ENCODE results near the gene GRB2.

Gene GRB2

DNA sequence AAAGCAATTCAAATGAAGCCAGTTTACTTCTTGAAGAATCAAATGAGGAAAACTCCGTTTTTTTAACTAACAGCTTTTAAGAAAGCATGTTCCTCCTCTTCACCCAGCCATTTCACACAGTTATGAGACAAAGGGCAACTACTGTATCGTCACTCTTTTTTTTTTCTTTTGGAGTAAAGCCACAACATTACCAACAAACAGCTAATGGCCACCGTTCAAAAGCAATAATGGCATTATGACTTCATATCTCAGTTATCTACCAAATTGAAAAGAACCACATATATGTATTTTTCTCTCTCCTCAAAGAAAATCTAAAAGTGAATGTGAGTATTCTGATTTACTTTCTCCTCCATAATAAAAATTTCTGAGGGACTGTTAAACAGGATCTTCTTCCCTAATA lies 14.5 kb downstream of the GRB2 start:
- Histone ChIP-seq H3K9me2 (replicated peaks; ENCODE audit: insufficient read depth, low read length) (no peaks in the 10 kb centered on the region), H2AFZ (ENCODE audit: low read depth, low read length, severe bottlenecking) (no peak overlapping the region), H3F3A (ENCODE audit: insufficient read depth) (peaks cover 14% of the 10 kb centered on the region), H3K9me3 (ENCODE audit: insufficient read depth, low read length) (no peaks in the 10 kb centered on the region), H4K20me1 (ENCODE audit: low read depth, low read length) (peaks cover 47% of the 10 kb centered on the region; the same call in 1 of the 2 replicates), H3K4me3 (ENCODE audit: insufficient read depth, low read length, poor library complexity, severe bottlenecking) (no peak overlapping the region), H3K9ac (ENCODE audit: low read length) (no peak overlapping the region), H3K36me3 (ENCODE audit: low read length) (peaks cover 28% of the 10 kb centered on the region), H3K27me3 (ENCODE audit: low read length) (no peaks in the 10 kb centered on the region), H3K79me2 (ENCODE audit: insufficient read depth, low read length) (peaks cover 98% of the 10 kb centered on the region), H3K27ac (ENCODE audit: low read depth, low read length) (no peak overlapping the region), H3K4me2 (ENCODE audit: low read depth, low read length, poor library complexity, severe bottlenecking) (no peak overlapping the region)
- TF ChIP-seq, protein P1, sequence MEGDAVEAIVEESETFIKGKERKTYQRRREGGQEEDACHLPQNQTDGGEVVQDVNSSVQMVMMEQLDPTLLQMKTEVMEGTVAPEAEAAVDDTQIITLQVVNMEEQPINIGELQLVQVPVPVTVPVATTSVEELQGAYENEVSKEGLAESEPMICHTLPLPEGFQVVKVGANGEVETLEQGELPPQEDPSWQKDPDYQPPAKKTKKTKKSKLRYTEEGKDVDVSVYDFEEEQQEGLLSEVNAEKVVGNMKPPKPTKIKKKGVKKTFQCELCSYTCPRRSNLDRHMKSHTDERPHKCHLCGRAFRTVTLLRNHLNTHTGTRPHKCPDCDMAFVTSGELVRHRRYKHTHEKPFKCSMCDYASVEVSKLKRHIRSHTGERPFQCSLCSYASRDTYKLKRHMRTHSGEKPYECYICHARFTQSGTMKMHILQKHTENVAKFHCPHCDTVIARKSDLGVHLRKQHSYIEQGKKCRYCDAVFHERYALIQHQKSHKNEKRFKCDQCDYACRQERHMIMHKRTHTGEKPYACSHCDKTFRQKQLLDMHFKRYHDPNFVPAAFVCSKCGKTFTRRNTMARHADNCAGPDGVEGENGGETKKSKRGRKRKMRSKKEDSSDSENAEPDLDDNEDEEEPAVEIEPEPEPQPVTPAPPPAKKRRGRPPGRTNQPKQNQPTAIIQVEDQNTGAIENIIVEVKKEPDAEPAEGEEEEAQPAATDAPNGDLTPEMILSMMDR (IDR thresholded peaks at IDR 0.05; ENCODE audit: insufficient read depth, low read length, poor library complexity, severe bottlenecking), result no peak

DNA sequence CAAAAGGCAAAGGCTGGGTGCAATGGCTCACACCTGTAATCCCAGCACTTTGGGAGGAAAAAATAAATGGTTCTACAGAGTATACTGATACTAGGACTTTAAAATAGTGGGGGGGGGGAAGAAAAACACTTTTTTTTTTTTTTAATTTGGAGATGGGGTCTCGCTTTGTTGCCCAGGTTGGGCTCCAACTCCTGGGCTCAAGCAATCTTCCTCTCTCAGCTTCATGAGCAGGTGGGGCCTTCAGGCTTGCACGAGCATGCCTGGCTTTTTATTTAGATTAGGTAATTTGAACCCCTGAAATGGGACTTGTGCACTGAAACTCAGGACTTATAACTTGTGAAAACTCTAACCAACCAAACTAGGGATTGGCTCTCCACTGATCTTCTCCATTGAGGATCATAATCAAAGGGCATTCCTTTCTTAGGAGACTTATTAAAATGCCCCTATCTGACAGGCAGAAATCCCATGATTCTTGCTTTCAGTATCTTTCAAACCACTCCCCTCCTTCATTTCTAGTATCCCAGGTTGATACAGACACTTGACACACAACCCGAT lies 16.9 kb downstream of the GRB2 start:
- Histone ChIP-seq H3K27me3 (ENCODE audit: low read length) (no peaks in the 10 kb centered on the region), H4K20me1 (ENCODE audit: low read depth, low read length) (peaks cover 52% of the 10 kb centered on the region; the same call in 1 of the 2 replicates), H3K4me2 (ENCODE audit: low read depth, low read length, poor library complexity, severe bottlenecking) (no peak overlapping the region), H2AFZ (ENCODE audit: low read depth, low read length, severe bottlenecking) (no peak overlapping the region), H3K36me3 (ENCODE audit: low read length) (peaks cover 28% of the 10 kb centered on the region), H3K9ac (ENCODE audit: low read length) (no peak overlapping the region), H3K79me2 (ENCODE audit: insufficient read depth, low read length) (peaks cover 98% of the 10 kb centered on the region), H3F3A (ENCODE audit: insufficient read depth) (0 out of 2 replicates have a peak, but pooled peaks cover 6% of the 10 kb centered on the region), H3K27ac (ENCODE audit: low read depth, low read length) (no peak overlapping the region), H3K9me2 (replicated peaks; ENCODE audit: insufficient read depth, low read length) (no peaks in the 10 kb centered on the region), H3K9me3 (ENCODE audit: insufficient read depth, low read length) (no peaks in the 10 kb centered on the region), H3K4me3 (ENCODE audit: insufficient read depth, low read length, poor library complexity, severe bottlenecking) (no peak overlapping the region)
- no peak for TF ChIP-seq EZH2phosphoT487 (conservative IDR thresholded peaks at IDR 0.05; ENCODE audit: low read length)
- TF ChIP-seq, protein P1 (IDR thresholded peaks at IDR 0.05; ENCODE audit: insufficient read depth, low read length, poor library complexity, severe bottlenecking), result no peak

DNA sequence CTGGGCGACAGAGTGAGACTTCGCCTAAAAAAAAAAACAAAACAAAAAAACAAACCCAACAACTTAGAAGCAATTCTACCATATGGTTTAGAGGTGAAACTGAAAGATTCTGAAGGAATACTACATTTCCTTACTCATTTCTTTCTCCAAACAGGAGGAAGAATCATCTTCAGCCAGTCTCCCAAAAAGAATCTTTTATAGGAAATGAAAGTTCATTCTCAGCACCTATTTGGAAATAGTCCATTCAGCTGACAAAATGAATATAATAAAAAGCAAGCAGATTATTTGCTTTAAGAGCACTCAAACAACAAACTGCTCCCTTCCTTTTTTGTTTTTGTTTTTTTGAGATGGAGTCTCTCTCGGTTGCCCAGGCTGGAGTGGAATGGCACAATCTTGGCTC lies 17.7 kb downstream of the GRB2 start:
- Histone ChIP-seq H3K79me2 (ENCODE audit: insufficient read depth, low read length) (peaks cover 98% of the 10 kb centered on the region), H3K9me3 (ENCODE audit: insufficient read depth, low read length) (no peaks in the 10 kb centered on the region), H2AFZ (ENCODE audit: low read depth, low read length, severe bottlenecking) (no peak overlapping the region), H3K9me2 (replicated peaks; ENCODE audit: insufficient read depth, low read length) (no peaks in the 10 kb centered on the region), H3K9ac (ENCODE audit: low read length) (no peak overlapping the region), H3K27me3 (ENCODE audit: low read length) (no peaks in the 10 kb centered on the region), H3F3A (ENCODE audit: insufficient read depth) (0 out of 2 replicates have a peak, but pooled peaks cover 6% of the 10 kb centered on the region), H3K4me3 (ENCODE audit: insufficient read depth, low read length, poor library complexity, severe bottlenecking) (no peak overlapping the region), H3K27ac (ENCODE audit: low read depth, low read length) (no peak overlapping the region), H4K20me1 (ENCODE audit: low read depth, low read length) (peaks cover 47% of the 10 kb centered on the region; the same call in 1 of the 2 replicates), H3K4me2 (ENCODE audit: low read depth, low read length, poor library complexity, severe bottlenecking) (no peak overlapping the region), H3K36me3 (ENCODE audit: low read length) (peaks cover 25% of the 10 kb centered on the region)
- TF ChIP-seq, protein P1 (IDR thresholded peaks at IDR 0.05; ENCODE audit: insufficient read depth, low read length, poor library complexity, severe bottlenecking), result no peak
- no peak for TF ChIP-seq EZH2phosphoT487 (conservative IDR thresholded peaks at IDR 0.05; ENCODE audit: low read length)

All from SU-DHL-6 (cell line).